Activated naive CD4-positive, alpha-beta T cell treated with anti-CD3 and anti-CD28 coated beads, Interleukin-2, amount 10 ng/mL, durations not matched to agents 7 days and 5 days (primary cell): ENCODE data around the gene CCDC71L.
A peak's percentile ranks its signal among the peaks of the same experiment; 100 is the strongest.
"Not testable (repeated sequence)": the region's sequence is repeated elsewhere in the genome, so short reads cannot be mapped to it uniquely, and the experiment has no call there.

Experiments
- CTCF ChIA-PET: fragments of 350-600 bp; sonication (Branson Sonifier 250); formaldehyde crosslinking; loops from one replicate; lab custom pipeline; 2021; ENCODE audit warnings: antibody characterized with exemption; lab: Charles Lee
- DNase-seq: peaks from one replicate; pipeline ENCODE4 v3.0.0-alpha.2; 2020
- H3K27ac Mint-ChIP-seq: one replicate; pipeline ENCODE4 v1.8.0; 2021; ENCODE audit warnings: mild to moderate bottlenecking, moderate library complexity, mixed read lengths
- H3K27me3 Mint-ChIP-seq: one replicate; pipeline ENCODE4 v1.8.0; 2021; ENCODE audit warnings: mild to moderate bottlenecking, mixed read lengths
- H3K36me3 Mint-ChIP-seq: one replicate; pipeline ENCODE4 v1.8.0; 2021; ENCODE audit warnings: mixed read lengths
- H3K4me1 Mint-ChIP-seq: one replicate; pipeline ENCODE4 v1.8.0; 2021; ENCODE audit warnings: mixed read lengths
- H3K4me3 Mint-ChIP-seq: one replicate; pipeline ENCODE4 v1.8.0; 2021; ENCODE audit warnings: mild to moderate bottlenecking, moderate library complexity, mixed read lengths
- H3K9me3 Mint-ChIP-seq: one replicate; pipeline ENCODE4 v1.8.0; 2021; ENCODE audit warnings: mixed read lengths

The CCDC71L gene

DNA sequence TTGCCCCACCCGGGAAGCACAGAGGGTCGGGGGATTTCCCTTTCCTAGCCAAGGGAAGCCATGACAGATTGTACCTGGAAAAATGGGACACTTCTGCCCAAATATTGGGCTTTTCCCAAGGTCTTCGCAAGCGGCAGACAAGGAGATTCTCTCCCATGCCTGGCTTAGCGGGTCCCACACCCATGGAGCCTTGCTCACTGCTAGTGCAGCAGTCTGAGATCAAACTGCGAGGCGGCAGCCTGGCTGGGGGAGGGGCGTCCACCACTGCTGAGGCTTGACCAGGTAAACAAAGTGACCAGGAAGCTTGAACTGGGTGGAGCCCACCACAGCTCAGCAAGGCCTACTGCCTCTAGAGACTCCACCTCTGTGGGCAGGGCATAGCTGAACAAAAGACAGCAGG lies 11.0 kb upstream of the CCDC71L start:
- H3K4me1 Mint-ChIP-seq, H3K36me3 Mint-ChIP-seq, DNase-seq, H3K9me3 Mint-ChIP-seq, H3K27ac Mint-ChIP-seq, H3K27me3 Mint-ChIP-seq, H3K4me3 Mint-ChIP-seq: not testable (repeated sequence)
- CTCF ChIA-PET, result interaction anchor here (2.5 kb wide), 1 partner anchor 65 kb away, joined by 7 read pairs; no protein-coding TSS in a partner anchor

DNA sequence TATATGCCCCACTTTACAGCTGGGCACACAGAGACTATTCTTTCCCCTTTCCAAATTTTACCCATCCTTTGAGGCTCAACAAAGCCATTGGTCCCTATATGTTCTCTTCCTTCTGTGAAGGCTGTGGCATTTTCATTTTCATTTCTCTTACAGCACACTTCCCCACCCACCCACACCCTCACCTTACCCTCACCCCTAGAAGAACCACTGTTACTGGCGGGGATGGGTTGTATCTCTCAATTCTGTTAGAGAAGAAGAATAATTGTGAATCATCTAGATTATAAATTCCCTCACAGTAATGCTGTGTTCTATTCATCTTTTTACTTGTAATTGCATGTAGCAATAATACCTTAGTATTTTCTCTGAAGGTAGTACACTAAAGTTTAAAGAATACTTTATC lies 10.2 kb upstream of the CCDC71L start:
- H3K4me1 Mint-ChIP-seq, result no peaks in the 10 kb centered on the region
- H3K27me3 Mint-ChIP-seq, result no peaks in the 10 kb centered on the region
- H3K36me3 Mint-ChIP-seq, result no peaks in the 10 kb centered on the region
- no peak for DNase-seq
- no peak overlapping the region for H3K4me3 Mint-ChIP-seq
- H3K9me3 Mint-ChIP-seq, result peaks cover 2% of the 10 kb centered on the region
- CTCF ChIA-PET, result interaction anchor here (1.3 to 2.5 kb wide), 2 partner anchors 8 to 66 kb away, joined by 5 to 7 read pairs; no protein-coding TSS in a partner anchor
- H3K27ac Mint-ChIP-seq, result no peak overlapping the region

DNA sequence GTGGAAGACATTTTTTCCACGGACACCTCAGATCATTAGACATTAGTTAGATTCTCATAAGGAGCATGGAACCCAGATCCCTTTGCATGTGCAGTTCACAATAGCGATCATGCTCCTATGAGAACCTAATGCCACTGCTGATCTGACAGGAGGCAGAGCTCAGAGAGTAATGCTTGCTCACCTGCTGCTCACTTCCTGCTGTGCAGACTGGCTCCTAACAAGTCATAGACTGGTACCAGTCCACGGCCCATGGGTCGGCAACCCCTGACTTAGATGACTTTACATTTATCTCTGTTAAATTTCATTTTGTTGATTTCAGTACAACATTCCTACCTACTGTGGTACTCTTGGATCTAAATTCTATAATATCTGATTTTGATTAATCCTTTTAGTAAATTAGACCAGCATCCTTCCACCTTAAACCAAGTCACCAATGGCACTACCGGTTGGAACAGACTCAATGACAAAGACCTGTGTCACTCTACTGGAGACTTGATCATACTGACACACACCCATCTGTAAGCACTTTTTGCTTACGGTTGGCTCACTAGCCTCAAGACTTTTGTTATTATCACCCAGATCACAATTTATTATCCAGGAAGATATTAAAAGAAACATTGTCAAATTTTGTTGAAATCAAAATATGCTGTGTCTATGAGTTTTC lies 8.0 kb upstream of the CCDC71L start:
- no peak for DNase-seq
- CTCF ChIA-PET, result no interaction called here
- Mint-ChIP-seq H3K27me3 (peaks cover 4% of the 10 kb centered on the region), H3K27ac (no peak overlapping the region), H3K4me3 (no peak overlapping the region), H3K36me3 (no peaks in the 10 kb centered on the region), H3K9me3 (no peaks in the 10 kb centered on the region), H3K4me1 (no peaks in the 10 kb centered on the region)

DNA sequence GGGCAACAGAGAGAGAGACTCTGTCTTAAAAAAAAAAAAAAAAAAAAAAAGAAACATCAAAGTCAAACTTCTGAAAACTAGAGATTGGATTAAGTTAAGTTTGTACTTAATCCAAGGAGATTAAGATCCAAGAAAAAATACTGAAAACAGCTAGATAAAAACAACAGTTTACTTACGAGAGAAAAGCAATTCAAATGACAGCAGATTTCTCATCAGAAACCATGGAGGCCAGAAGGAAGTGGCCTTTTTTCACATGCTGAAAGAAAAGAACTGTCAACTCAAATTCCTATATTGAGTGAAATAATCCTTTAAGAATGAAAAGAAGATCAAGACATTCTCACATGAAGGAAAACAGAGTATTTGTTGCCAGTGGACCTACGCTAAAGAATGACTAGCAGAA lies 5.4 kb upstream of the CCDC71L start:
- Mint-ChIP-seq H3K4me3 (no peak overlapping the region), H3K9me3 (no peaks in the 10 kb centered on the region), H3K27me3 (peaks cover 11% of the 10 kb centered on the region), H3K36me3 (no peaks in the 10 kb centered on the region), H3K27ac (no peak overlapping the region), H3K4me1 (peaks cover 6% of the 10 kb centered on the region)
- no peak for DNase-seq
- CTCF ChIA-PET, result interaction anchor here (0.7 kb wide), 1 partner anchor 382 kb away, joined by 3 read pairs; no protein-coding TSS in a partner anchor

DNA sequence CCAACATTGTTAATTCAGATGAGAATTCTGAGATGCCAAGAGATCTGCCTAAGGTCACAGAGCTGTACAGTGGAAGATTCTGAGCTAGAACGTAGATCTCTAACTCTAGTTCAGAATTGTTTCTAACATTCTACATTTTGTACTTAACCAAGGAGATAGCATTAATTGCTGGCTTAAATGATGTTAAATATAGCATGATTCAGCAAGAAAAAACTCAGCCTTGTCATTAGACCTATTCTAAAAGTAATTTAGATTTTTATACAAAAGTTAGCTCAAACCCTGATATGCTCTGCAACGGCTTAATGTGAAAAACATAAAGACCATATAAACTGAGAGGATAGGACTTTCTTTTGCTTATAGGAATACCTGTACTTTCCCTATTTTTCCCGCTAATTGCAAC lies 3.4 kb upstream of the CCDC71L start:
- no peak overlapping the region for H3K27ac Mint-ChIP-seq

DNA sequence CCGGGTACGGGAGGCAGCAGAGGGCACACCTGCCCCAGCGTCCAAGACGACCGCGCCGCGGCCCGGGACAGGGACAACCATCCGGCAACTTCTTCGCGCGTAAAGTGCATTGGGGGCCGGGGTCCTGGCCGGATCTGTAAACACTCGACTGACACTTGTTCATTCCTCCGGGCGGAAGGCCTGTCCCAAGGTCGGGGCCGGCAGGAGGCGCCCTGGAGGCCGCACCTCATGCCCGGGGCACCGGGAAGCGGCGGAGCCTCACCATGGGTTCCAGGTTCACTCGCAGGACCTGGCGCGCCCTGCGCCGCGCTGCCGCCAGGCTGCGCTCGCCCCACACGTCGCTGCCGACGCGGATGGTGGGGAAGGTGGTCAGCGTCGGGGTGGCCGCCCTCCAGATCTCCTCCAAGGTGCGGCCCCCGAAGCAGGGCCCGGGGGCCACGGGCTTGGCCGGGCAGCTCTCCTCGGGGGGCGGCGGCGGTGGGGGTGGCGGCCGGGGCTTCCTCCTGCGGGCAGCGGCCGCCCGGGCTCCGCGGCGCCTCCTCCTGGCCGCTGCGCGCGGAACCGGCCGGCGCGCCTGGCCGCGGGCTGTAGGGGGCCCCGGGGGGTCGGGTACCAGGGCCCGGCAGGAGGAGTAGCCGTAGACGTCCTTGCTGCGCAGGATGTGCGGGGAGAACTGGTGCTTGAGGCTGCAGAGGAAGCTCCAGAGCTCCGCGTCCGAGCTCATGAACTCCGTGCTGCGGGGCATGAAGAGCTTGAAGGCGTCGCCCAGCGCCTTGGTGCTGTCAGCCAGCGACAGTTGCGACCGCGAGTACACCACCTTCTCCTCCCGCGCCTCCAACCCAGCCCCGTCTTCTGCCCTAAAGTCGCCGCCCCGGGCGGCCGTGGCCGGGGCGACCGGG lies 746 bp downstream of the CCDC71L start:
- Mint-ChIP-seq H3K4me3 (peak overlapping the region; percentile 85), H3K27me3 (peaks cover 17% of the 10 kb centered on the region), H3K36me3 (peaks cover 4% of the 10 kb centered on the region), H3K4me1 (peaks cover 37% of the 10 kb centered on the region), H3K27ac (peak overlapping the region; percentile 91), H3K9me3 (no peaks in the 10 kb centered on the region)
- DNase-seq, result peak; percentile 85
- CTCF ChIA-PET, result interaction anchor here (0.6 to 5.8 kb wide), 22 partner anchors 10 to 979 kb away, joined by 3 to 101 read pairs (median 4); no protein-coding TSS in a partner anchor

More for the DNA sequence above, 3.4 kb upstream of the CCDC71L start:
- H3K27me3 Mint-ChIP-seq, result peaks cover 17% of the 10 kb centered on the region
- no peak overlapping the region for H3K4me3 Mint-ChIP-seq
- H3K36me3 Mint-ChIP-seq, result peaks cover 4% of the 10 kb centered on the region
- H3K9me3 Mint-ChIP-seq, result no peaks in the 10 kb centered on the region
- DNase-seq, result no peak
- CTCF ChIA-PET, result interaction anchor here (3.0 kb wide), 1 partner anchor 72 kb away, joined by 24 read pairs; no protein-coding TSS in a partner anchor
- peaks cover 16% of the 10 kb centered on the region for H3K4me1 Mint-ChIP-seq

DNA sequence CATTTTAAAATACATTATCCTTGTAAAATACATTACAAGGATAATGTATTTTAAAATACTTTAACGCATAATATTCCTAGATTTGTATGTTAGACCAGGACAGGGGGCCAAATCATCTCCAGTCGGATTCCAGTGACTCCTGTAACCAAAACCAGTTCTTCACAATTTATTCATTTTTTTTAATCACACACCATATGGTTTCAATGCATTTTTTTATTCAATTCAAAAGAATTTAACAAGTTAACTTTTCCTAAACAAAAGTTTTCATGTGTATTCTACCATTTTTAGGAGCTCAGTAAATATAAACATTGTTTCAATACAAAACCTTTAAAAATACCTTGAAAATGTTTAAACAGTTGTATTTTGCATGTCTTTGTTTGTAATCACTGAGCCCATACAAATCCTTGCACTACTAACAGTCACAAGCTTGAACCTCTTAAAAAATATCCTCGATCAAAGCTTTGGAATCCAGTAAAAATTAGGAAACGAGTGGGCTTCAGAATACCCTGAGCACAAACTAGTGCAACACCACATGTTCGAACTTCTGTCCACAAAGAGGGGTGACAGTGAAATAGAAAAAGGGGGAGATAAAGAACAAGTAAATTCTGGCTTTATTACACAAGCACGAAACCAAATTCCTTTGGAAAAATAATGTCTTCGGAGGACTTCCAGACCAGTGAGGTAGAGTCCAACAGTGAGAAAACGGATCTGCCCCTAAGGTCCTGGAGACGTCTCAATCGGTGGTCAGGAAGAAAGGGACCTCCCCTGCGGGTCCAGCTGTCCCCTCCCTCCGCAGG lies 1.6 kb downstream of the CCDC71L start:
- peaks cover 13% of the 10 kb centered on the region for H3K27me3 Mint-ChIP-seq

DNA sequence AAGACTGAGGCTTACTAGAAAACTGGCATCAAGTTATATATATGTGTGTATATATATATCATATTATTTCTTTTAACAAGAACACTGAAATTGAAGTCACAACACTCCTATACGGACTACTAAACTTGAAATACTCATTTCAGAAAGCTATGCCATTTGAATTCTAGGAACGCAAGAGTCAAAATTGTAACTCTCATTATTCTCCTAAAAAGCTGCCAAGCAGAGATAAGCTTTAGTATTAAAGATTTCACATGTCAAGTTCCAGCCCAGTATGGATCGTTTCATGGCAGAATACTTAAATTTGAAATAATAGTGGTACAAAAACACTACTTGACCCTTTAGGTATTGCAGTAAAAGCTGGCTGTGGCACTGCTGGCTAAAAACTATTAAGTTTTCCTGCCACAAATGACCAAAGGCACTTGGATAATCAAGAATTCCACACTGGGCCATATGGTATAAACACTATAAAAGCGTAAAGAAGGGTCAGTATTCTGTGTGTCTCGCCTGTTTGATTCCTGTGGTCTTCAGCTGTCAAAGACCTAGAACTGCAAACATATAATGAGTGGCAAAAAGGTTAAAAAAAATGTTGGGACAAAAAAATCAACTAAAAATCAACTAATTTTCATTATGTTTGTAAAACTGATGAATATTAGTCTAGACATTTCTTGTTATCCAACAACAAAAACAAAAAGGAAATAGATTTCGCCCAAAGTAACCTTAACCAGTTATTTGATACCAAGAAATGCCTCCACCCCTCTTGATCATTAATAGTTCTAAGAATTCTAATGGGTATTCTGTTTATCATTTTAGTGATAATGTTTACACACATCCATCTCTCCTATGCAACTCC lies 2.4 kb downstream of the CCDC71L start:
- DNase-seq, result no peak
- Mint-ChIP-seq H3K4me1 (peaks cover 37% of the 10 kb centered on the region), H3K9me3 (no peaks in the 10 kb centered on the region), H3K4me3 (peak overlapping the region; percentile 48), H3K27ac (no peak overlapping the region), H3K27me3 (peaks cover 13% of the 10 kb centered on the region), H3K36me3 (peaks cover 4% of the 10 kb centered on the region)
- CTCF ChIA-PET, result interaction anchor here (0.8 to 5.8 kb wide), 12 partner anchors 35 to 482 kb away, joined by 3 to 101 read pairs (median 5); no protein-coding TSS in a partner anchor

More for the DNA sequence above, 1.6 kb downstream of the CCDC71L start:
- peak overlapping the region; percentile 74 for H3K27ac Mint-ChIP-seq
- CTCF ChIA-PET, result interaction anchor here (0.8 to 5.8 kb wide), 15 partner anchors 34 to 195 kb away, joined by 3 to 101 read pairs (median 4); no protein-coding TSS in a partner anchor
- no peak for DNase-seq
- H3K4me1 Mint-ChIP-seq, result peaks cover 37% of the 10 kb centered on the region
- H3K9me3 Mint-ChIP-seq, result no peaks in the 10 kb centered on the region
- H3K36me3 Mint-ChIP-seq, result peaks cover 4% of the 10 kb centered on the region
- peak overlapping the region; percentile 85 for H3K4me3 Mint-ChIP-seq

DNA sequence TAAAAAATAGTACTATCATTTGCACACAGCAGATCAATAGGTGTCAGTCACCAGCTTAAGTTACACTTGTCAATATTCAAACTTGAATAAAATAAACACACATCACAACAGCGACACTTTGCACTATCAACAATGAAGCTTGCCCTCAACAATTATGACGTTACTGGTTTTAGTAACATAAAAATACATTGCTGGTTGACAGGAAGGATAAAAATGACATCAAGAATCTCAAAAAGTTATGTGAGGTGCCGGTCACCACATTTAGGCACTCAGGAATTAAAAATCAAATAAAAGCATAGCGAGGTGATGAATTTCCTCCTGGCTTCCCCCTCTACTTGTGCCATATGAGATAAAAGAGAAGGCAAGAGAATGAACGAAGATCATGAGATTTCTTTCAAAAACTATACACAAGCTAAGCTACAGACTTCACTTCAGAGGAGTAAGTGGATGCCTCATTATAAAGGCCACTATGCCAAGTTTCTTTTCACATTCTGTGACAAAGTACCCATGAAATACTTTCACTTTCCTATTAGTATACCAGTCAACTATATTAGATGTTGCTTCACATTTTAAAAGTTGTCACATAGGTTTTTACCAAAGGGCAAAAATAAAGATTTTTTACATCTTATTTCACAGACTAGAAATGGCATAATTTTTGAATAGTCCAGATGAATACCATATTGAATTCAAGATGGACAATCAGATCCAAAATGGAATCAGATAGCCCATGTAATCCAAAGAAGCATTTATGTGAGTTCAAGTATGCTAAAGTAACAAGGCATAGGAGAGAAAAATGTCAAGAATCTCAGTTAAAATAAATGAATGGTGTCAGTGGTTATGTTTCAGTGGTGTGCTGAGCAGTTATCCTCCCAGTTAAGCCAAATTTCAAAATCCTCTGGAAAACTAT lies 3.6 kb downstream of the CCDC71L start:
- H3K27ac Mint-ChIP-seq, result no peak overlapping the region
- H3K4me3 Mint-ChIP-seq, result no peak overlapping the region
- CTCF ChIA-PET, result interaction anchor here (0.6 to 5.8 kb wide), 4 partner anchors 12 to 481 kb away, joined by 3 to 101 read pairs (median 5); no protein-coding TSS in a partner anchor
- peaks cover 15% of the 10 kb centered on the region for H3K27me3 Mint-ChIP-seq
- peaks cover 4% of the 10 kb centered on the region for H3K36me3 Mint-ChIP-seq
- no peak for DNase-seq
- peaks cover 37% of the 10 kb centered on the region for H3K4me1 Mint-ChIP-seq
- H3K9me3 Mint-ChIP-seq, result no peaks in the 10 kb centered on the region

DNA sequence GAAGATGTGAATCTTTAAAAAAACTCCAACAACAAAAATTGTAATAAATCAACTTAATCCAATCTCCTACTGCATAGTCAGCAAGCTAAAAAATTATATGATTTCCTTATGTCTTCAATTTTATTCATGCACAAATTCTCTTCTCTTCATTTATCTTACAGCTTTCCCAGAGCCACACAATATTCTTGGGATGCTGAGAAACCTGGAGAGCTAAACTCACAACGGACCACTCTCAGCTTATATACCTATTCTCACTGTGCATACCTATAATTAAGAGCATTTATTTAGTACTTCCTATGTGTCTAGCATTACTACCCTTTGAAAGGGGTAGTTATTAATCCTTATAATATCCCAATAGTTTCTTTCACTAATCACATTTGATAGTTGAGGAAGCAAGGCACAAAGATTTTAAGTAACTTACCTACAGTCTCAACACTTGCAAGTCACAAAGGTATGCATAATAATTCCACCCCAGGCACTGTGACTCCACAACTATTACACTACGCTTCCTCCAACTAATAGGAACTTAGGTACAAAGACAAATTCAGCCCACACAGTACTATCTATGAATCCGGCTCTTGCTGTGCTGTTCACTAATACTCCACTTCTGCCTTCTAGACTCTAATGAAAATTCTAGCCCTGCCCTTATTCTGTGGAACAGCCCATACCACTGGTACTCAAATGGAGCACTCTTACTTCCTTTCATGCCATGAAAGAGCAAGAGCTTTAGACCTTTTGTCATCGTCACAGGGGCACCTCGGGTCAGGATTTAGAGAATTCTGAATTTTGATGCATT lies 5.1 kb downstream of the CCDC71L start:
- DNase-seq, result no peak
- CTCF ChIA-PET, result interaction anchor here (1.3 to 5.8 kb wide), 4 partner anchors 79 to 479 kb away, joined by 3 to 101 read pairs (median 8); no protein-coding TSS in a partner anchor
- peaks cover under 1% of the 10 kb centered on the region for H3K36me3 Mint-ChIP-seq

DNA sequence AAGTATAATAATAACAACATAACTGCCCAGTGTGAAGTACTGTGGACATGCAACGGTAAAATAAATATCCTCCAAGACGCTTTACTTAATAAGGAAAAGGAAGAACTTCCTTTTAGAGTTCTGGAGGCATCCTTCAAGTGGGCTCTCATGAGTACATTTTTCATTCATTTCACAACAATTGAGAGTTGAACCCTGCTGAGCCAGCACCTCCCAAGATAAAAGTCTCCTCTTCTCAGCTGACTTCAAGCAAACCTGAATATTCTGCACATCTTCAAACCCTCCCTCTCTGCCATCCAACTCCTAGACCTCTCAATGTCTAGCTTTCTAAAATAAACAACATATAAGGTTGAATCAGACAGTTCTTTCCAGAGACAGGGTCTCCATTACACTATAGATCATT lies 7.5 kb downstream of the CCDC71L start:
- no peak overlapping the region for H3K4me3 Mint-ChIP-seq
- no peak overlapping the region for H3K27ac Mint-ChIP-seq
- no peak for DNase-seq
- H3K36me3 Mint-ChIP-seq, result no peaks in the 10 kb centered on the region
- H3K4me1 Mint-ChIP-seq, result peaks cover 12% of the 10 kb centered on the region
- peaks cover 17% of the 10 kb centered on the region for H3K27me3 Mint-ChIP-seq
- CTCF ChIA-PET, result interaction anchor here (0.9 to 2.2 kb wide), 2 partner anchors 83 to 477 kb away, joined by 5 read pairs; no protein-coding TSS in a partner anchor
- H3K9me3 Mint-ChIP-seq, result no peaks in the 10 kb centered on the region

More for the DNA sequence above, 5.1 kb downstream of the CCDC71L start:
- no peak overlapping the region for H3K4me3 Mint-ChIP-seq
- peaks cover 8% of the 10 kb centered on the region for H3K27me3 Mint-ChIP-seq
- no peaks in the 10 kb centered on the region for H3K9me3 Mint-ChIP-seq
- peaks cover 27% of the 10 kb centered on the region for H3K4me1 Mint-ChIP-seq
- no peak overlapping the region for H3K27ac Mint-ChIP-seq
